HG03378 (cell line): Measurements from ENCODE around the gene AP2S1.
"Not testable (repeated sequence)": the region's sequence is repeated elsewhere in the genome, so short reads cannot be mapped to it uniquely, and the experiment has no call there.

ENCODE experiments used
- ATAC-seq: cut with Tn5 transposase; IDR thresholded peaks from one replicate; pipeline ENCODE4 v1.9.1; 2021; ENCODE audit warnings: mild to moderate bottlenecking, moderate library complexity; ENCODE audit not compliant: unreplicated experiment

AP2S1 gene

DNA sequence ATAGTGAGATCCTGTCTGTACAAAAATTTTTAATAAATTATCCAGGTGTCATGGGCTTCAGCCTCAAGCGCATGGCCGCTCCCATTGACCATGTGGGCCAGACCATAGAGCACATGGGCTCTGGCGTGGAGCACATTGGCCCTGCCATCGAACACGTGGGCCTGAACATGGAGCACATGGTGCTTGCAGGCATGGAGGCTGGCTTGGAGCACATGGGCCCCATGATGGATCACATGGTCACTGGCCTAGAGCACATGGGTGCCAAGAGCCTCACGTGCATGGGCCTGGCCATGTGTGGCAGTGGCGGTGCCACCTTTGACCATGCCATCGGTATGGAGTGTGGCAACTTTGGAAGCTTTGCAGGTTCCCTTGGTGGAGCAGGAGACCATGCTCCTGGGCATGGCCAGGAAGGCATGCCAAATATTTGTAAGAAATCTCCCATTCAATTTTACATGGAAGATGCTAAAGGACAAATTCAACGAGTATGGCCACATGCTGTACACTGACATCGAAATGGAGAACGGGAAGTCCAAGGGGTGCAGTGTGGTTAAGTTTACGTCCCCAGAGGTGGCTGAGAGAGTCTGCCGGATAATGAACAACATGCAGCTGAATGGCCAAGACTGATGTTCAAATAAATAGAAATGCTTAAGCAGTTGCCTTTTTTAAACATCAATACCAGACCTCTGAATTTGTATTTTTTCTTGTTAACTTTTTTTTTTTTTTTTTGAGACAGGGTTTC lies 40.9 kb downstream of the AP2S1 start:
- ATAC-seq, result no peak

GRCh38 chr19:46806656-46807055 lies 44.0 kb downstream of the AP2S1 start:
- ATAC-seq, result no peak

GRCh38 chr19:46804432-46804831 lies 46.2 kb downstream of the AP2S1 start:
- ATAC-seq, result not testable (repeated sequence)

GRCh38 chr19:46803555-46803954 lies 47.1 kb downstream of the AP2S1 start:
- no peak for ATAC-seq

DNA sequence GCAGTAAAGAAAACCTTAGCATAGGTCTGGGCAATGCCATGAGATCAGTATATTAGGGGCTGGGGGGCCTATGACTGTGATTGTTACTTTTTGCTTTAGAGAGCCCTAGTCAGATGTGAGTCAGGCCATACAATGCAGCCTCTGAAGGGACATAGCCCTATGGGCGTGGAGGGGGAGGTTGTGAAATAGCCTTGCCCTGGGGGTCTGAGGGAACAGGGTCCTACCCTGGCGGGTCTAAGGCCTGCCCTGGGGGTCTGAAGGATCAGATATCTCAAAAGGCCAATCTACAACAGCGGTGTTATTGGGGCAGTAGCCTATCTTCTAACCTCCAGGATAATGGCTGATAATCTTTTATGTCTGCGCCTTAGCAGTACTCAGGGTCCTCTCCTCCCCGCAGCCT lies 48.5 kb downstream of the AP2S1 start:
- no peak for ATAC-seq

- ATAC-seq, result no peak
These were observed 51.9 kb downstream of the AP2S1 start for GRCh38 chr19:46798713-46799112.

GRCh38 chr19:46797881-46798280 lies 52.8 kb downstream of the AP2S1 start:
- ATAC-seq, result no peak

GRCh38 chr19:46791944-46792343 lies 58.7 kb downstream of the AP2S1 start:
- no peak for ATAC-seq

DNA sequence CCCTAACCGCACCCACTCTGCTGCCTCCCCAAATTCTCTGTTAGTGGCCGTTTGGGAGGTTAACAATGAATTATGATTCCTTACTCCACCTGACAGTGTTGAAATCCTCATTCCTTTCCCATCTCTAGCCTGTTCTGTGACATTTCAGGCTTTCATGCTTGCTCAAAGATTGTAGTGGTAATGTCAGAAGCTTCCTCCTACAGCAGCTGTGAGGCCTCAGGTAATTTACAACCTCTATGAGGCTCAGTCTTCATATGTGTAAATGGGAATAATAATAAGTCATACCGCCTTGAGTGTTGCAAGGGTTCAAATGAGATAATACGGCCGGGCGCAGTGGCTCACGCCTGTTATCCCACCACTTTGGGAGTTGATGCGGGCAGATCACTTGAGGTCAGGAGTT lies 61.3 kb downstream of the AP2S1 start:
- ATAC-seq, result no peak

DNA sequence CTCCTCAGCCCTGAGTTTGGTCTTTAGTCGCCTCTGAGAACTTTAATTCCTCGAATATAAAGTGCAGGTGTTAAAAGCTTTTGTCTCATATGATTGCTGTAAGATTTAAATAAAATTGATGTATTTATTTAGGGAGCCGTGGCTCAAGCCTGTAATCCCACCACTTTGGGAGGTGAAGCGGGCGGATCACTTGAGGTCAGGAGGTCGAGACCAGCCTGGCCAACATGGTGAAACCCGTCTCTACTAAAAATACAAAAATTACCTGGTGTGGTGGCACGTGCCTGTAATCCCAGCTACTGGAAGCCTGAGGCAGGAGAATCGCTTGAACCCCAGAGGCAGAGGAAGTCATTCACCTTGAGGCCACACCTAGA lies 61.7 kb downstream of the AP2S1 start:
- no peak for ATAC-seq

DNA sequence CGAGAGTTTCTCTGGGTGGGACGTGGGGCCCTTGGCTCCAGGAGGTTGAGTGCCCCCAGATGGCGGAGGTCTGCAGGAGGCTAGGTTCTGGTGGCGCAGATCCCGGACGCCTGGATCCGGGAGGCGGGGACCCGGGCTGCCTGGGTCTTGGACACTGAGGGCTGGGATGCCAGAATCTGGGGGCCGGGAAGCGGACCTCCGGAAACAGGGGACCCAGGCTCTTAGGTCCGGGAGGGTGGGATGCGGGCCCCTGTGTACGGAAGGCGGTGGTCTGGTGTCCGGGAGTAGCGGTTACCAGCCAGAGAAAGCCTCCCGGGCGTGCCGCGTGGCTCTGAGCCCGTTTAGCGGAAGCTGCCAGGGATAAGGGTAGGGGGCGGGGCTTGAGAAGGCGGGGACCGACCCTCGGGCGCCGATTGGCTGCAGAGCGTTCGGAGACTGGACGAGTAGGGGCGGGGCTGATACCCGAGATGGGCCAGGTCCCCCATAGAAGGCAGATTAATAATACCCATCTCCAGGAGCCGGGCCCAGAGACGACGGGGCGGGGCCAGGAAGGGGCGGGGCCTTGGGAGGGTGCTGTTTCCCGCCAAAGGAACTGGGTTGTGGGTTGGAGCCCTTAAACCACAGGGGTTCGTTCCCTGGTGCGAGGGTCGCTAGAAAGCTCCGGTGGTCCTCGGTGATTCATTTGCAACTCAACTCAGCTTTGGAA lies 62.2 kb downstream of the AP2S1 start, which contains the start of gene SLC1A5:
Gene SLC1A5, minus strand, starts transcription at position 333 of the 706 bp plus-strand sequence. CDS start 629 bp downstream, outside the sequence.
- ATAC-seq, result peak; percentile 50
